Skeletal muscle cell (primary cell): Measurements from ENCODE around the gene CDK16.

Experiments
- DNase-seq: peaks from one replicate; pipeline ENCODE4 v3.0.0-alpha.2; 2010; ENCODE audit warnings: low read depth
- H3K4me3 ChIP-seq: 2 replicates; pipeline ENCODE4 v1.5.1; 2011; ENCODE audit warnings: low read depth, mild to moderate bottlenecking, control low read depth, low read length, moderate library complexity

The CDK16 gene

GRCh38 chrX:47201345-47201944 is 17.0 kb upstream of the CDK16 start:
- DNase-seq = no peak
- no peak overlapping the region for H3K4me3 ChIP-seq

- no peak for DNase-seq
- no peak overlapping the region for H3K4me3 ChIP-seq
Measured at GRCh38 chrX:47202316-47202715, 16.2 kb upstream of the CDK16 start.

GRCh38 chrX:47202877-47203276 is 15.6 kb upstream of the CDK16 start:
- H3K4me3 ChIP-seq = no peak overlapping the region
- DNase-seq = no peak

GRCh38 chrX:47204970-47205369 is 13.5 kb upstream of the CDK16 start:
- DNase-seq = no peak
- no peak overlapping the region for H3K4me3 ChIP-seq

GRCh38 chrX:47206316-47206715 is 12.2 kb upstream of the CDK16 start:
- no peak overlapping the region for H3K4me3 ChIP-seq
- DNase-seq = no peak

GRCh38 chrX:47208108-47208507 is 10.4 kb upstream of the CDK16 start:
- no peak for DNase-seq

GRCh38 chrX:47209508-47210238 is 8.8 kb upstream of the CDK16 start:
- H3K4me3 ChIP-seq = no peak overlapping the region
- DNase-seq = no peak

More at GRCh38 chrX:47208108-47208507, 10.4 kb upstream of the CDK16 start:
- no peak overlapping the region for H3K4me3 ChIP-seq

- H3K4me3 ChIP-seq = no peak overlapping the region
- no peak for DNase-seq
Measured at GRCh38 chrX:47210661-47211425, 7.6 kb upstream of the CDK16 start.

- H3K4me3 ChIP-seq = no peak overlapping the region
- DNase-seq = no peak
Measured at GRCh38 chrX:47212381-47213293, 5.8 kb upstream of the CDK16 start.

GRCh38 chrX:47214435-47215077 is 3.9 kb upstream of the CDK16 start:
- DNase-seq = no peak
- H3K4me3 ChIP-seq = no peak overlapping the region

GRCh38 chrX:47215291-47215900 is 3.1 kb upstream of the CDK16 start:
- DNase-seq = no peak
- H3K4me3 ChIP-seq = no peak overlapping the region

- H3K4me3 ChIP-seq = no peak overlapping the region
- no peak for DNase-seq
Measured at GRCh38 chrX:47216393-47216925, 2.0 kb upstream of the CDK16 start.

GRCh38 chrX:47217121-47217851 is 1.2 kb upstream of the CDK16 start:
- peak; percentile 18 for DNase-seq
- H3K4me3 ChIP-seq = peak overlapping the region; percentile 15

- peak; percentile 93 for DNase-seq
- H3K4me3 ChIP-seq = peak overlapping the region; percentile 68
Measured at GRCh38 chrX:47217852-47218279, 615 bp upstream of the CDK16 start.

- DNase-seq = no peak
- H3K4me3 ChIP-seq = peak overlapping the region; percentile 68
Measured at GRCh38 chrX:47218920-47219815, 687 bp downstream of the CDK16 start.

- no peak overlapping the region for H3K4me3 ChIP-seq
- DNase-seq = no peak
Measured at GRCh38 chrX:47221756-47222155, 3.3 kb downstream of the CDK16 start.
